ENCODE results near the gene KCMF1. TPM values are rescaled to one million over a fixed set of nuclear protein-coding genes. Genes with fewer than 3 reads are reported as not detected.

The KCMF1 gene
- total and polyA plus RNA-seq, 12 donors: 9.7 to 74.2 (median 45.4) TPM

DNA sequence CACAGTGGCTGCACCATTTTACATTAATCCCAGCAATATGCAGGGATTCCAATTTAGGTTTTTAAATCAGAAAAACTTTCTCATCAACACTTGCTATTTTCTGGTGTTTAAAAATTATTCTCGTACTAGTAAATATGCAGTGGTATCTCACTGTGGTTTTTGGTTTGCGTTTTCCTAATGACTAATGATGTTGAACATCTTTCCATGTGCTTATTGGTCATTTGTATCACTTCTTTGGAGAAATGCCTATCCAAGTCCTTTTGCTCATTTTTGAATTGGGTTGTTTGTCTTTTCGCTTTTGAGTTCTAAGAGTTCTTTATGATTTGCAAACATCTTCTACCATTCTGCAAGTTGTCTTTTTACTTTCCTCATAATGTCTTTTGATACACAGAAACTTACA is 100.1 kb downstream of the KCMF1 start:
- no peaks in the 10 kb centered on the region for H3K27me3 ChIP-seq
- DNase-seq: no peak
- 83 to 92% (median 84%) methylated on average over 3 of the region's 3 CpGs for WGBS, 4 donors
- intact Hi-C loops (cut with DNase I): no loop called here
- no peaks in the 10 kb centered on the region for H3K36me3 ChIP-seq (replicated peaks in 1 of 2)
- TF ChIP-seq, protein P1, sequence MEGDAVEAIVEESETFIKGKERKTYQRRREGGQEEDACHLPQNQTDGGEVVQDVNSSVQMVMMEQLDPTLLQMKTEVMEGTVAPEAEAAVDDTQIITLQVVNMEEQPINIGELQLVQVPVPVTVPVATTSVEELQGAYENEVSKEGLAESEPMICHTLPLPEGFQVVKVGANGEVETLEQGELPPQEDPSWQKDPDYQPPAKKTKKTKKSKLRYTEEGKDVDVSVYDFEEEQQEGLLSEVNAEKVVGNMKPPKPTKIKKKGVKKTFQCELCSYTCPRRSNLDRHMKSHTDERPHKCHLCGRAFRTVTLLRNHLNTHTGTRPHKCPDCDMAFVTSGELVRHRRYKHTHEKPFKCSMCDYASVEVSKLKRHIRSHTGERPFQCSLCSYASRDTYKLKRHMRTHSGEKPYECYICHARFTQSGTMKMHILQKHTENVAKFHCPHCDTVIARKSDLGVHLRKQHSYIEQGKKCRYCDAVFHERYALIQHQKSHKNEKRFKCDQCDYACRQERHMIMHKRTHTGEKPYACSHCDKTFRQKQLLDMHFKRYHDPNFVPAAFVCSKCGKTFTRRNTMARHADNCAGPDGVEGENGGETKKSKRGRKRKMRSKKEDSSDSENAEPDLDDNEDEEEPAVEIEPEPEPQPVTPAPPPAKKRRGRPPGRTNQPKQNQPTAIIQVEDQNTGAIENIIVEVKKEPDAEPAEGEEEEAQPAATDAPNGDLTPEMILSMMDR (IDR thresholded peaks at IDR 0.05): no peak
- no peak for TF ChIP-seq POLR2A (IDR thresholded peaks at IDR 0.05)
- H3K4me3 ChIP-seq: no peak overlapping the region
- no peak overlapping the region for H3K27ac ChIP-seq
- peaks cover 0 to 3% of the 10 kb centered on the region in 2 donors for H3K4me1 ChIP-seq (replicated peaks in 1 of 2)
- H3K9me3 ChIP-seq (replicated peaks in 1 of 3): no peaks in the 10 kb centered on the region

DNA sequence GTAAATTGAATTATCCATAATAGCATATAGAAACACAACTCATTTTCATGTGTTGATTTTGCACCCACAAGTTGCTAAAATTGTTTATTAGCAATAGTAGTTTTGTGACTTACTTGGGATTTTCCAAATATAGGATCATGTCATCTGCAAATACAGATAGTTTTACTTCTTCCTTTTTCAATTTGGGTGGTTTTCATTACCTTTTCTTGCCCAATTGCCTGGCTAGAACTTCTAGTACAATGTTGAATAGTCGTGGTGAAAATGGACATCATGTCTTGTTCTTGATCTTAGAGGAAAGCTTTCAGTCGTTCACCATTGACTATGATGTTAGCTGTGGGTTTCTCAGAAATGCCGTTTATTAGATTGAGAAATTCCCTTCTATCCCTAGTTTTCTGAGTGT is 102.1 kb downstream of the KCMF1 start:
- Histone ChIP-seq H3K36me3 (replicated peaks in 1 of 2) (no peaks in the 10 kb centered on the region), H3K4me1 (replicated peaks in 1 of 2) (no peaks in the 10 kb centered on the region), H3K4me3 (no peak overlapping the region), H3K27me3 (no peaks in the 10 kb centered on the region), H3K9me3 (replicated peaks in 1 of 3) (no peaks in the 10 kb centered on the region), H3K27ac (no peak overlapping the region)
- intact Hi-C loops (cut with DNase I): no loop called here
- TF ChIP-seq POLR2A (IDR thresholded peaks at IDR 0.05): no peak
- TF ChIP-seq, protein P1 (IDR thresholded peaks at IDR 0.05): no peak
- DNase-seq: no peak
- 67 to 75% (median 70%) methylated on average over 3 of the region's 3 CpGs for WGBS, 4 donors

DNA sequence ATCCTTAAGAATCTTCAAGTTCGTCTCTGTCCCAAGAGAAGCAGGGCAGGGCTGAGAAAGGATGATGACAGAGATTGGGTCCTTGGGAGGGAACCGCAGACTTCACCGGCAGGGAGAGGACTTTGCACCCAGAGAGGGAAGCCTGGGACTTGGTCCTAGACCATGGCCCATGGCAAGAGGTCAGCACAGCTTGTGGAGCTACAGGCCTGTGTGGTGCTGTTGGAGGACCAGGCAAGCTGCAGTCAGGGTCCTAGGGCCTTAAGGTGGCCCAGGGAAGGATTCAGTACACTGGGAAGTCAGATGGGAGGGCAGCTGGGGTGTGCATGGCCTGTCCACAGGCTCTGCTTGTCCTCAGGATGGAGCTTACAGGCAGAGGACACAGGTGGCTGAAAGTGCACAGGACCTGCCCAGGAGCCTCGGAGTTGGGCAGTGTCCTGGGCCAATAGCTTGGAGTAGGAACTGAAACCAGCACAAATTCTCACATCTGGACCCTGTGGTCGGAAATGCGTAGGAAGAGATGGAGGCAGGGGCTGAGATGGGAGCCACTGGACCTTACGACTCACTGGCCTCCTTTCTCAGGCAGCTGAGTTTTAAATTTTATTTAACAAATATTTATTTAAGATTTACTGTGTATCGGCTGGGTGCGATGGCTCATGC is 105.8 kb downstream of the KCMF1 start:
- Histone ChIP-seq H3K36me3 (replicated peaks in 1 of 2) (no peaks in the 10 kb centered on the region), H3K27ac (no peak overlapping the region), H3K27me3 (no peaks in the 10 kb centered on the region), H3K4me1 (replicated peaks in 1 of 2) (no peaks in the 10 kb centered on the region), H3K4me3 (no peak overlapping the region), H3K9me3 (replicated peaks in 1 of 3) (no peaks in the 10 kb centered on the region)
- no peak for DNase-seq
- WGBS, 4 donors: 79 to 90% (median 84%) methylated on average over 7 to 9 of the region's 9 CpGs
- TF ChIP-seq, protein P1 (IDR thresholded peaks at IDR 0.05): no peak
- TF ChIP-seq POLR2A (IDR thresholded peaks at IDR 0.05): no peak
- intact Hi-C loops (cut with DNase I): no loop called here

GRCh38 chr2:85077859-85078419 is 107.0 kb downstream of the KCMF1 start:
- Histone ChIP-seq H3K4me1 (replicated peaks in 1 of 2) (no peaks in the 10 kb centered on the region), H3K27ac (no peak overlapping the region), H3K27me3 (no peaks in the 10 kb centered on the region), H3K36me3 (replicated peaks in 1 of 2) (no peaks in the 10 kb centered on the region), H3K4me3 (no peak overlapping the region), H3K9me3 (replicated peaks in 1 of 3) (no peaks in the 10 kb centered on the region)
- 79 to 96% (median 87%) methylated on average over 4 to 5 of the region's 5 CpGs for WGBS, 4 donors
- intact Hi-C loops (cut with DNase I): no loop called here
- no peak for TF ChIP-seq POLR2A (IDR thresholded peaks at IDR 0.05)
- TF ChIP-seq, protein P1 (IDR thresholded peaks at IDR 0.05): no peak
- no peak for DNase-seq

Data from adrenal gland (tissue), 12 donors.